SK-N-SH treated with all-trans-retinoic acid at 6 μM for 48 hours (cell line): Measurements from ENCODE around the gene RNASE7.

Experiments
- GLIS3 ChIP-seq: fragments of 250-450 bp; sonication (Bioruptor Pico); IDR thresholded peaks from 2 replicates; pipeline ENCODE4 v1.5.0; 2020; ENCODE audit warnings: mild to moderate bottlenecking, moderate library complexity
- ISL1 ChIP-seq: fragments of 250-450 bp; sonication (Bioruptor Pico); IDR thresholded peaks from 2 replicates; pipeline ENCODE4 v2.1.2; 2022; ENCODE audit warnings: mild to moderate bottlenecking, moderate library complexity
- OSR1 ChIP-seq: fragments of 250-450 bp; sonication (Bioruptor Pico); IDR thresholded peaks from 2 replicates; pipeline ENCODE4 v1.8.0; 2022; ENCODE audit warnings: moderate library complexity, mild to moderate bottlenecking, inconsistent platforms
- SNAI2 ChIP-seq: fragments of 250-450 bp; sonication (Bioruptor Pico); IDR thresholded peaks from 2 replicates; pipeline ENCODE4 v1.5.0; 2020; ENCODE audit warnings: mild to moderate bottlenecking, moderate library complexity
- TCF4 ChIP-seq: fragments of 250-450 bp; sonication (Bioruptor Pico); IDR thresholded peaks from 2 replicates; pipeline ENCODE4 v1.8.0; 2021; ENCODE audit warnings: mild to moderate bottlenecking, moderate library complexity, borderline replicate concordance
- TF ChIP-seq, protein P1 (sequence below): fragments of 250-450 bp; sonication (Bioruptor Pico); IDR thresholded peaks from 2 replicates; pipeline ENCODE4 v1.8.0; 2021; ENCODE audit warnings: low read depth, mild to moderate bottlenecking, moderate library complexity, borderline replicate concordance

DNA sequence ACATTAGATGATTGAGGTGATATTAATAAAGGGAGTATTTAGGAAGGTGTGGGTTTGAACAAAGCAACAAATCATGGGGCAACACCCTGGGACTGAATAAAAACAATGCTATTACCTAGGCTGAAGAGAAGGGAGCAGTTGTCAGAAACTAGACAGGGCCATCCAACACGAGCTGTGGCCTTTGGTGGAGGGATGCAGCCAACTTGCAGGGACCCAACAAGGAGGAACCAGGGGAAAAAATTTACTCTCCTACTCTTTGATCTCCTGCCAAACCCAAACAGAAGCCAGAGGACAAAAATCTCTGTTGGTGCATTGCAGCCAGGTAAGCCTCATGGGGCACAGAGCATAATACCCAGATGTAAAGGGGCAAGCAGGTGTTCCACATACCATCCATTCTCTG lies 31.0 kb upstream of the RNASE7 start:
- no peak for TF ChIP-seq SNAI2 (CRISPR knock-in tag)
- no peak for TF ChIP-seq ISL1 (CRISPR knock-in tag)
- TF ChIP-seq OSR1 (CRISPR knock-in tag) = no peak
- TF ChIP-seq, protein P1, sequence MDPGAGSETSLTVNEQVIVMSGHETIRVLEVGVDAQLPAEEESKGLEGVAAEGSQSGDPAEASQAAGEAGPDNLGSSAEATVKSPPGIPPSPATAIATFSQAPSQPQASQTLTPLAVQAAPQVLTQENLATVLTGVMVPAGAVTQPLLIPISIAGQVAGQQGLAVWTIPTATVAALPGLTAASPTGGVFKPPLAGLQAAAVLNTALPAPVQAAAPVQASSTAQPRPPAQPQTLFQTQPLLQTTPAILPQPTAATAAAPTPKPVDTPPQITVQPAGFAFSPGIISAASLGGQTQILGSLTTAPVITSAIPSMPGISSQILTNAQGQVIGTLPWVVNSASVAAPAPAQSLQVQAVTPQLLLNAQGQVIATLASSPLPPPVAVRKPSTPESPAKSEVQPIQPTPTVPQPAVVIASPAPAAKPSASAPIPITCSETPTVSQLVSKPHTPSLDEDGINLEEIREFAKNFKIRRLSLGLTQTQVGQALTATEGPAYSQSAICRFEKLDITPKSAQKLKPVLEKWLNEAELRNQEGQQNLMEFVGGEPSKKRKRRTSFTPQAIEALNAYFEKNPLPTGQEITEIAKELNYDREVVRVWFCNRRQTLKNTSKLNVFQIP (CRISPR knock-in tag) = no peak
- TF ChIP-seq GLIS3 = no peak
- no peak for TF ChIP-seq TCF4 (CRISPR knock-in tag)
